Esophagus (tissue), 2 donors: ENCODE results near the gene PHACTR3. TPM values are rescaled to one million over a fixed set of nuclear protein-coding genes. Genes with fewer than 3 reads are reported as not detected.
"Not testable (repeated sequence)": the region's sequence is repeated elsewhere in the genome, so short reads cannot be mapped to it uniquely, and the experiment has no call there.

ENCODE experiments used
- H3K27ac ChIP-seq, 2 donors: one replicate each; pipeline ENCODE4 v1.5.1; 2013; ENCODE audit warnings: low read depth in 2 of 2, mild to moderate bottlenecking in 2 of 2, inconsistent platforms in 1 of 2, low read length in 1 of 2, moderate library complexity in 1 of 2
- H3K27me3 ChIP-seq, 2 donors: one replicate each; pipeline ENCODE4 v1.6.1; 2013; ENCODE audit warnings: low read length in 2 of 2, control low read depth in 1 of 2, mild to moderate bottlenecking in 1 of 2; ENCODE audit not compliant: insufficient read depth in 2 of 2, control insufficient read depth in 1 of 2
- H3K36me3 ChIP-seq, 2 donors: one replicate each; pipeline ENCODE4 v1.6.1; 2013; ENCODE audit warnings: low read length in 1 of 2; ENCODE audit not compliant: control insufficient read depth in 2 of 2, insufficient read depth in 2 of 2
- H3K4me1 ChIP-seq, 2 donors: one replicate each; pipeline ENCODE4 v1.6.1; 2013; ENCODE audit warnings: low read length in 1 of 2; ENCODE audit not compliant: control insufficient read depth in 2 of 2, insufficient read depth in 2 of 2
- H3K4me3 ChIP-seq, 2 donors: one replicate each; pipeline ENCODE4 v1.5.1; 2013; ENCODE audit warnings: low read length in 2 of 2, mild to moderate bottlenecking in 2 of 2, low read depth in 1 of 2, moderate library complexity in 1 of 2
- H3K9me3 ChIP-seq, 2 donors: one replicate each; pipeline ENCODE4 v1.6.1; 2013; ENCODE audit warnings: mild to moderate bottlenecking in 2 of 2, low read depth in 1 of 2, low read length in 1 of 2, moderate library complexity in 1 of 2; ENCODE audit not compliant: control insufficient read depth in 2 of 2, insufficient read depth in 1 of 2
- WGBS, 2 donors: extraction: QIAGEN DNeasy Blood & Tissue Kit; methylation state at CpG; one replicate each; pipeline ENCODE4 v1.1.7; 2013; 5-methylcytosine and 5-hydroxymethylcytosine counted together
- polyA plus RNA-seq, 2 donors: library from polyadenylated mRNA; stranded (reverse); fragments of 200-250 nt; gene quantifications; one replicate each; pipeline ENCODE4 v1.2.3, GENCODE V29; 2013
- donor health status: healthy with polysubstance abuse.
- donor health status: Bipolar disorder and iron deficiency.

PHACTR3 gene
- under 1 TPM; 0.27 to 0.83 TPM for polyA plus RNA-seq

- Histone ChIP-seq H3K4me3 (no peak within 1 kb of the TSS), H3K4me1 (peaks cover 0 to 2% of the 10 kb centered on the region in 2 donors), H3K27ac (no peak within 1 kb of the TSS), H3K36me3 (no peaks in the 10 kb centered on the region), H3K9me3 (no peaks in the 10 kb centered on the region), H3K27me3 (peaks cover 9 to 17% of the 10 kb centered on the region in 2 donors)
- 6 to 9% methylated on average over 30 to 40 of the region's 40 CpGs for WGBS, 2 donors
Observed at GRCh38 chr20:59603781-59604541, at the start of gene PHACTR3. Gene PHACTR3 (plus strand): TSS chr20:59604540. CDS start chr20:59605015, 475 bp downstream.

- WGBS, 2 donors: 82 to 87% methylated on average over 26 of the region's 26 CpGs
- peak overlapping the region in 1 of 2 donors; percentile 24 for H3K4me3 ChIP-seq
Observed at GRCh38 chr20:59557733-59558529, 46.4 kb upstream of the PHACTR3 start.

GRCh38 chr20:59559024-59559817 lies 45.1 kb upstream of the PHACTR3 start:
- WGBS, 2 donors: 91 to 93% methylated on average over 14 of the region's 14 CpGs
- Histone ChIP-seq H3K36me3 (no peaks in the 10 kb centered on the region), H3K4me3 (no peak overlapping the region), H3K4me1 (peaks cover 0 to 6% of the 10 kb centered on the region in 2 donors), H3K27ac (no peak overlapping the region), H3K9me3 (no peaks in the 10 kb centered on the region), H3K27me3 (no peaks in the 10 kb centered on the region)

More at GRCh38 chr20:59557733-59558529, 46.4 kb upstream of the PHACTR3 start:
- H3K9me3 ChIP-seq, H3K36me3 ChIP-seq, H3K4me1 ChIP-seq, H3K27me3 ChIP-seq, H3K27ac ChIP-seq: not testable (repeated sequence)

GRCh38 chr20:59559863-59560262 lies 44.5 kb upstream of the PHACTR3 start:
- WGBS, 2 donors: 83 to 86% methylated on average over 7 of the region's 7 CpGs
- peaks cover 0 to 6% of the 10 kb centered on the region in 2 donors for H3K4me1 ChIP-seq
- no peaks in the 10 kb centered on the region for H3K27me3 ChIP-seq
- no peaks in the 10 kb centered on the region for H3K36me3 ChIP-seq
- H3K27ac ChIP-seq: no peak overlapping the region
- H3K9me3 ChIP-seq: no peaks in the 10 kb centered on the region
- no peak overlapping the region for H3K4me3 ChIP-seq

- peaks cover 0 to 6% of the 10 kb centered on the region in 2 donors for H3K4me1 ChIP-seq
- no peaks in the 10 kb centered on the region for H3K36me3 ChIP-seq
- H3K27ac ChIP-seq: no peak overlapping the region
- H3K27me3 ChIP-seq: no peaks in the 10 kb centered on the region
- WGBS, 2 donors: 28 to 31% methylated on average over 7 of the region's 7 CpGs
- no peaks in the 10 kb centered on the region for H3K9me3 ChIP-seq
- no peak overlapping the region for H3K4me3 ChIP-seq
Observed at GRCh38 chr20:59560588-59561227, 43.6 kb upstream of the PHACTR3 start.

GRCh38 chr20:59561228-59561605 lies 43.1 kb upstream of the PHACTR3 start:
- Histone ChIP-seq H3K27me3 (no peaks in the 10 kb centered on the region), H3K4me3 (no peak overlapping the region)
- 45 to 48% methylated on average over 4 of the region's 4 CpGs for WGBS, 2 donors

GRCh38 chr20:59561614-59562277 lies 42.6 kb upstream of the PHACTR3 start:
- no peak overlapping the region for H3K4me3 ChIP-seq
- H3K9me3 ChIP-seq: no peaks in the 10 kb centered on the region
- WGBS, 2 donors: 62 to 63% methylated on average over 5 of the region's 5 CpGs
- no peak overlapping the region for H3K27ac ChIP-seq
- no peaks in the 10 kb centered on the region for H3K36me3 ChIP-seq
- H3K4me1 ChIP-seq: peaks cover 0 to 6% of the 10 kb centered on the region in 2 donors
- H3K27me3 ChIP-seq: no peaks in the 10 kb centered on the region

More at GRCh38 chr20:59561228-59561605, 43.1 kb upstream of the PHACTR3 start:
- Histone ChIP-seq H3K36me3 (no peaks in the 10 kb centered on the region), H3K27ac (no peak overlapping the region), H3K9me3 (no peaks in the 10 kb centered on the region), H3K4me1 (peaks cover 0 to 6% of the 10 kb centered on the region in 2 donors)

GRCh38 chr20:59564171-59564570 lies 40.2 kb upstream of the PHACTR3 start:
- Histone ChIP-seq H3K9me3 (no peaks in the 10 kb centered on the region), H3K4me3 (no peak overlapping the region), H3K36me3 (no peaks in the 10 kb centered on the region), H3K27me3 (no peaks in the 10 kb centered on the region), H3K4me1 (peaks cover 0 to 6% of the 10 kb centered on the region in 2 donors), H3K27ac (no peak overlapping the region)
- 80 to 86% methylated on average over 11 to 12 of the region's 12 CpGs for WGBS, 2 donors
